Stimulated activated naive B cell treated with anti-CD40 and anti-IgM and Interleukin-4, amounts not matched to agents 10 μg/mL and 1 μg/mL and 100 μg/mL, for 72 hours (primary cell): ENCODE results near the gene RXYLT1.

ENCODE experiments used
- ATAC-seq, 2 donors: fragments of 150-1000 bp; cut with Tn5 transposase; replicated peaks; 2 replicates each; pipeline ENCODE4 v1.10.0; 2021; ENCODE audit warnings: moderate library complexity in 1 of 2
- DNase-seq: peaks from one replicate; pipeline ENCODE4 v3.0.0; 2021
- H3K27ac Mint-ChIP-seq: one replicate; pipeline ENCODE4 v1.8.0; 2022; ENCODE audit warnings: mild to moderate bottlenecking, mixed read lengths
- H3K27me3 Mint-ChIP-seq, 2 donors: one replicate each; pipeline ENCODE4 v1.8.0; 2022; ENCODE audit warnings: mixed read lengths in 2 of 2
- H3K36me3 Mint-ChIP-seq, 2 donors: one replicate each; pipeline ENCODE4 v1.8.0; 2022; ENCODE audit warnings: mixed read lengths in 2 of 2, mild to moderate bottlenecking in 1 of 2
- H3K4me1 Mint-ChIP-seq, 2 donors: one replicate each; pipeline ENCODE4 v1.8.0; 2022; ENCODE audit warnings: mixed read lengths in 2 of 2, mild to moderate bottlenecking in 1 of 2
- H3K4me3 Mint-ChIP-seq, 2 donors: one replicate each; pipeline ENCODE4 v1.8.0; 2022; ENCODE audit warnings: mild to moderate bottlenecking in 2 of 2, mixed read lengths in 2 of 2, moderate library complexity in 1 of 2
- H3K9me3 Mint-ChIP-seq, 2 donors: one replicate each; pipeline ENCODE4 v1.8.0; 2022; ENCODE audit warnings: mixed read lengths in 2 of 2, mild to moderate bottlenecking in 1 of 2

Gene RXYLT1

DNA sequence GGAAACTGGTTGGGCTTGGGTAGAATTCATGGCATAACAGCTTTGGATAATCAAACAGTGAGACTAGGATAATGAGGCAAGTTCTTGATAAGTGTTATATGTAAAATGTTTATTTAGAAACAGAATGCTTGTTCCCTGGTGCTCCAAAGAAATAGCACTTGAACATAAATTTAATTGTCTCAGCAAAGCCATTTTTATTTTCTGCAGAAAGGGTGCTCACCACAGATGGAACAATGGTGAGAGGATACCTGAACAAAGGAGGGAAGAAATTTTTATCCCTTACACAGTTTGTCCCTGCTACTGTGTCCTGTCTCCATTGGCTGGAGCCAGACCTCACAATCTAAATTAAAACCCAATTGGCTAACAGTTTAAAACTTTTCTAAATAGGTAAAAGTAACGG is 9.3 kb upstream of the RXYLT1 start:
- Mint-ChIP-seq H3K27me3 (peaks cover 0 to 3% of the 10 kb centered on the region in 2 donors), H3K4me3 (no peak overlapping the region), H3K4me1 (peaks cover 0 to 5% of the 10 kb centered on the region in 2 donors), H3K36me3 (peaks cover 0 to 3% of the 10 kb centered on the region in 2 donors), H3K9me3 (peaks cover 6 to 12% of the 10 kb centered on the region in 2 donors), H3K27ac (no peak overlapping the region)
- DNase-seq (no peak), ATAC-seq (no peak)

DNA sequence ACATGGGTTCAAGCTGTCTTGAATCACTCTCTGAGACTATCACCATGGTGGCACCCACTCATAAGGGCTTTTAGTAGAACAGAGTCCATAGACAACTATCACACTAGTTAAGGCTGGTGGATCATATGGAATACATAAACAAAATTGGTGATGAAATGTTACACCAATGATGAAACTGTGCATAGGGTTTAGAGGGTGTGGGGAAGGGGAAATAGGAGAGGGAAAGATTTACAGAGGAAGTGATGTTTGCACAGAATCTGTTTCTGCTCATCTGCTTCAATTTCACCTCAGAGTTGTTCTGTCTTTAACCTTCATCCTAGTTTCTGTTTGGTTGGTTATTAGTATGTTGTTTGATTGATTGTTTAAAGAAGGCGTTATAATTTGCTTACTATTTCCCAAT is 2.4 kb upstream of the RXYLT1 start:
- Mint-ChIP-seq H3K9me3 (no peaks in the 10 kb centered on the region), H3K4me1 (peaks cover 3 to 11% of the 10 kb centered on the region in 2 donors), H3K27me3 (peaks cover 0 to 3% of the 10 kb centered on the region in 2 donors), H3K4me3 (no peak overlapping the region), H3K36me3 (peaks cover 1 to 4% of the 10 kb centered on the region in 2 donors), H3K27ac (no peak overlapping the region)
- no peak for DNase-seq
- no peak for ATAC-seq

DNA sequence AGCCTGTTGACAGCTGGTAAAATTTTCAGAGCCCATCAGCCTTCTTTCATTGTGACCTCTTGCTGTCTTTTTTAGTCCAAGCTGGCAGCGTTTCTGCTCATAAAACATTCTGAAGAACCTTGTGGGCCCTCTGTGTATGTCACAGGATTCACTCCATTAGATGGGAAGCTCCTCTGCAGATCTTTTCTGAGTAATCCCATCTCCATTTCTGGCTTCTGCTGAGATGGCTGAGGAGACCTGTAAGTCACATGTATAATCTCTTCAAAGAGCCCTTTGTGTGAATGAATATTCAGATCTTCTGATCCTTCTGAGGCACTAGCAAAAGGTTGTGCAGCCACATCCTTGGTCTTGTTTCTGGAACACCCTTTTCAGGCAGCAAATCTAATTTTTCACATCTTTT is 2.8 kb downstream of the RXYLT1 start:
- Mint-ChIP-seq H3K27me3 (no peaks in the 10 kb centered on the region), H3K36me3 (peaks cover 35 to 36% of the 10 kb centered on the region in 2 donors), H3K4me1 (peaks cover 3 to 17% of the 10 kb centered on the region in 2 donors), H3K9me3 (no peaks in the 10 kb centered on the region), H3K27ac (no peak overlapping the region), H3K4me3 (no peak overlapping the region)
- ATAC-seq (no peak), DNase-seq (no peak)

DNA sequence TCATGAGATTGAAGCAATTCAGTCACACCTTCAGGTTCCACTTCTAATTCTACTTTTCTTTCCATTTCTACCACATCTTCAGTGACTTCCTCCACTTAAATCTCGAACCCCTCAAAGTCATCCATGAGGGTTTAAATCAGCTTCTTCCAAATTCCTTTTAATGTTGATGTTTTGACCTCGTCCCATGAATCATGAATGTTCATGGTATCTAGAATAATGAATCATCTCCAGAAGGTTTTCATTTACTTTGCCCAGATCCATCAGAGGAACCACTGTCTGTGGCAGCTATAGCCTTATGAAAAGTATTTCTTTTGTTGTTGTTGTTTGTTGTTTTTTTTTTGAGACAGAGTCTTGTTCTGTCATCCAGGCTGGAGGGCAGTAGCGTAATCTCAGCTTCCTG is 7.6 kb downstream of the RXYLT1 start:
- DNase-seq (no peak), ATAC-seq (no peak)
- no peaks in the 10 kb centered on the region for H3K27me3 Mint-ChIP-seq
- no peak overlapping the region for H3K4me3 Mint-ChIP-seq
- H3K27ac Mint-ChIP-seq, result no peak overlapping the region
- H3K36me3 Mint-ChIP-seq, result peaks cover 46 to 62% of the 10 kb centered on the region in 2 donors
- no peaks in the 10 kb centered on the region for H3K9me3 Mint-ChIP-seq
- H3K4me1 Mint-ChIP-seq, result peaks cover 3 to 6% of the 10 kb centered on the region in 2 donors

DNA sequence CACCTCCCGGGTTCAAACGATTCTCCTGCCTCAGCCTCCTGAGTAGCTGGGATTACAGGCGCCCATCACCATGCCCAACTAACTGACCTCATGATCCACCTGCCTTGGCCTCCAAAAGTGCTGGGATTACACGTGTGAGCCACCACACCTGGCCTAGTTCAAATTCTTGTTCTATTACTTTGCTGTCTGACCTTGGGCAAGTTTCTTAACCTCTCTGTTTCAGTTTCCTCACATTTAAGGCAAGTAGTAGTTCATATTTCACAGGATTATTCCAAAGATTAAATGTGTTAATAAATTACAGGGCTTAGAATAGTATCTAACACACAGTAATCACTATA is 10.9 kb downstream of the RXYLT1 start:
- H3K4me1 Mint-ChIP-seq, result peaks cover 0 to 1% of the 10 kb centered on the region in 2 donors
- ATAC-seq (no peak), DNase-seq (no peak)
- H3K9me3 Mint-ChIP-seq, result no peaks in the 10 kb centered on the region
- peaks cover 30 to 43% of the 10 kb centered on the region in 2 donors for H3K36me3 Mint-ChIP-seq
- H3K27me3 Mint-ChIP-seq, result no peaks in the 10 kb centered on the region
- H3K4me3 Mint-ChIP-seq, result no peak overlapping the region
- H3K27ac Mint-ChIP-seq, result no peak overlapping the region

DNA sequence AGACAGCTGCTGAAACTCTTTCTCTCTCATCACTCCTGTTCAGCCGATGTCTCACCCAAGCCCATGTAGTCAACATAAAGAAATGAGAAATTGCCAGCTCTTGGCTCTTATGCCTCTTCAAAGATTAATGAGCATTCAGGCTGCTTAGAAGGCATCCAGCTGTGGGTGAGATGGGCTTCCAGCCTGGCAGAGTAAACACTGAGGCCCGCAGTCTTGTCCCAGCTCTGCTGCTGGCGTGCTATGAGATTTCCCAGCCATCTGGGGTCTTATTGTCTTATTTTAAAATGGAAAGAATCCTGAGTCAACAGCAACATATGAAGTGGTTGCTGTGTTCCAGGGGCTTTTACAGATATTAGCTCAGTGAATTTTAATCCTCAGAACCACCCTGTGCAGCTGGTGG is 12.6 kb downstream of the RXYLT1 start:
- Mint-ChIP-seq H3K27me3 (no peaks in the 10 kb centered on the region), H3K4me1 (peaks cover 0 to 1% of the 10 kb centered on the region in 2 donors), H3K27ac (no peak overlapping the region), H3K36me3 (peaks cover 20 to 39% of the 10 kb centered on the region in 2 donors), H3K4me3 (no peak overlapping the region), H3K9me3 (no peaks in the 10 kb centered on the region)
- DNase-seq (no peak), ATAC-seq (no peak)

DNA sequence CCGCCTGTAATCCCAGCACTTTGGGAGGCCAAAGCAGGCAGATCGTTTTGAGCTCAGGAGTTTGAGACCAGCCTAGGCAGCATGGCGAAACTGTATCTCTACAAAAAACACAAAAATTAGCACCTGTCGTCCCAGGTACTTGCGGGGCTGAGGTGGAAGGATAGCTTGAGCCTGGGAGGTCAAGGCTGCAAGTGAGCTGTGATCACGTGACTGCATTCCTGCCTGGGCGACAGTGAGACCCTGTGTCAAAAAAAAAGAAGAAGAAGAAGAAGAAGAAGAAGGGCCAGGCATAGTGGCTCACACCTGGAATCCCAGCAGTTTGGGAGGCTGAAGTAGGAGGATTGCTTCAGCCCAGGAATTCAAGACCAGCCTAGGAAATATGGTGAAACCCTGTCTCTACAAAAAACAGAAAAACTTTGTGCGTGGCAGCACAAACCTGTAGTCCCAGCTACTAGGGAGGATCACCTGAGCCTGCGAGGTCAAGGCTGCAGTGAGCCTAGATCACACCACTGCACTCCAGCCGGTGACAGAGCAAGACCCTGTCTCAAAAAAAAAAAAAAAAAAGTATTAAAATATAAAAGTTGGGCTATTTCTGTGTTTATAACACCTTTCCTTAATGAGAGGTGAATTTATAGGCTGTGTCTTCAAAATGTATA is 15.5 kb downstream of the RXYLT1 start:
- Mint-ChIP-seq H3K4me3 (no peak overlapping the region), H3K27me3 (no peaks in the 10 kb centered on the region), H3K9me3 (no peaks in the 10 kb centered on the region), H3K4me1 (peaks cover 0 to 5% of the 10 kb centered on the region in 2 donors), H3K27ac (no peak overlapping the region), H3K36me3 (peaks cover 9 to 27% of the 10 kb centered on the region in 2 donors)
- no peak for ATAC-seq
- no peak for DNase-seq

DNA sequence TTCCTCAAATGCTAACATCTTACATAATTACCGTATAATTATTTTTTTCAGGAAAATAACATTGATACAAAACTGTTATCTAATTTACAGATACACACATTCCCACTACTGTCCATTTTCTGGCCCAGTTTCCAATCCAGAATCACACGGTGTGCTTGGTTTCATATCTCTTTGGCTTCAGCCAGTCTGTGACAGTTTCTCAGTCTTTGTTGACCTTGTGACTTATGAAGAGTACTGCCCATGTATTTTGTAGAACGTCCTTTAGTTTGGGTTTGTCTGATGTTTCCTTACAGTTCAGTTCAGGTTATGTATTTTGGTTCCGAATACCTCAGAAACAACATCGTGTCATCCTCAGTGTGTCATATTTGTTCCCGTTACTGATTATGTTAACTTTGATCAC is 16.2 kb downstream of the RXYLT1 start:
- no peak overlapping the region for H3K4me3 Mint-ChIP-seq
- DNase-seq, result no peak
- H3K27me3 Mint-ChIP-seq, result no peaks in the 10 kb centered on the region
- no peak for ATAC-seq
- peaks cover 0 to 5% of the 10 kb centered on the region in 2 donors for H3K4me1 Mint-ChIP-seq
- H3K27ac Mint-ChIP-seq, result no peak overlapping the region
- H3K36me3 Mint-ChIP-seq, result peaks cover 6 to 20% of the 10 kb centered on the region in 2 donors
- no peaks in the 10 kb centered on the region for H3K9me3 Mint-ChIP-seq

DNA sequence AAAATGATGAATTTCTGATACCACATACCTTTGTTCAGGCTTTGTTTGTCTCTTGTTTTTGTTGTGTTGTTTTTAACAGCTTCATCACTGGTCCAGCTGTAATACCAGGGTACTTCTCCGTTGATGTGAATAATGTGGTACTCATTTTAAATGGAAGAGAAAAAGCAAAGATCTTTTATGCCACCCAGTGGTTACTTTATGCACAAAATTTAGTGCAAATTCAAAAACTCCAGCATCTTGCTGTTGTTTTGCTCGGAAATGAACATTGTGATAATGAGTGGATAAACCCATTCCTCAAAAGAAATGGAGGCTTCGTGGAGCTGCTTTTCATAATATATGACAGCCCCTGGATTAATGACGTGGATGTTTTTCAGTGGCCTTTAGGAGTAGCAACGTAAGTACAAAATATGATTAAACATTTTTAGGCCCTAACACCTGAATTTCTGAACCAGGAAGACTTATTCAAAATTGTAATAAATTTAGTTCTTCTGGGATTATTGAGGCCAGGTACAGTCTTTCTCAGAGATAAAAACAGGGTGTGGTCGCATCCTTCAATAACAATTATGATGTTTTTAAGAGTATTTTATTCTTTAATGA is 22.4 kb downstream of the RXYLT1 start:
- ATAC-seq, result no peak
- H3K36me3 Mint-ChIP-seq, result peaks cover 7 to 13% of the 10 kb centered on the region in 2 donors
- no peaks in the 10 kb centered on the region for H3K27me3 Mint-ChIP-seq
- no peaks in the 10 kb centered on the region for H3K9me3 Mint-ChIP-seq
- H3K27ac Mint-ChIP-seq, result no peak overlapping the region
- no peak overlapping the region for H3K4me3 Mint-ChIP-seq
- peaks cover 0 to 3% of the 10 kb centered on the region in 2 donors for H3K4me1 Mint-ChIP-seq
- no peak for DNase-seq

DNA sequence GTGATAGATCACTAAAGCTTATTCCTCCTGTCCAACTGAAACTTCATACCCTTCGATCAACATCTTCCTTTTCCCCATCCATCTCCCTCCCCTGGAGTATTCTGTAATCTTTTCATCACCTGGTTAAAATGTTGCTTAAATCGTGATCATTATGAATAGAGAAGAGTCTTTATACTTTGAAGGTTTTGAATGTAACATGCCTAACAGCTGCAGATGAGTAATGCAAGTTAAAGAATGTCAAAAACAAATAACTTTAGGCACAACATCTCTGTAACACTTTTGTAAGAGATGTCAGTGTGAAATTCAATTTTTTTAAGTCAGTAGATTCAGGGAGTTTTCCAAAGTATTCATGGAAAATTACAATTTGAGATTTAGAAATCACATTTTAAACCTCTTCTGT is 25.0 kb downstream of the RXYLT1 start:
- H3K36me3 Mint-ChIP-seq, result peaks cover 6 to 18% of the 10 kb centered on the region in 2 donors
- no peaks in the 10 kb centered on the region for H3K4me1 Mint-ChIP-seq
- no peak for ATAC-seq
- no peaks in the 10 kb centered on the region for H3K27me3 Mint-ChIP-seq
- H3K9me3 Mint-ChIP-seq, result no peaks in the 10 kb centered on the region
- H3K4me3 Mint-ChIP-seq, result no peak overlapping the region
- no peak for DNase-seq
- H3K27ac Mint-ChIP-seq, result no peak overlapping the region

DNA sequence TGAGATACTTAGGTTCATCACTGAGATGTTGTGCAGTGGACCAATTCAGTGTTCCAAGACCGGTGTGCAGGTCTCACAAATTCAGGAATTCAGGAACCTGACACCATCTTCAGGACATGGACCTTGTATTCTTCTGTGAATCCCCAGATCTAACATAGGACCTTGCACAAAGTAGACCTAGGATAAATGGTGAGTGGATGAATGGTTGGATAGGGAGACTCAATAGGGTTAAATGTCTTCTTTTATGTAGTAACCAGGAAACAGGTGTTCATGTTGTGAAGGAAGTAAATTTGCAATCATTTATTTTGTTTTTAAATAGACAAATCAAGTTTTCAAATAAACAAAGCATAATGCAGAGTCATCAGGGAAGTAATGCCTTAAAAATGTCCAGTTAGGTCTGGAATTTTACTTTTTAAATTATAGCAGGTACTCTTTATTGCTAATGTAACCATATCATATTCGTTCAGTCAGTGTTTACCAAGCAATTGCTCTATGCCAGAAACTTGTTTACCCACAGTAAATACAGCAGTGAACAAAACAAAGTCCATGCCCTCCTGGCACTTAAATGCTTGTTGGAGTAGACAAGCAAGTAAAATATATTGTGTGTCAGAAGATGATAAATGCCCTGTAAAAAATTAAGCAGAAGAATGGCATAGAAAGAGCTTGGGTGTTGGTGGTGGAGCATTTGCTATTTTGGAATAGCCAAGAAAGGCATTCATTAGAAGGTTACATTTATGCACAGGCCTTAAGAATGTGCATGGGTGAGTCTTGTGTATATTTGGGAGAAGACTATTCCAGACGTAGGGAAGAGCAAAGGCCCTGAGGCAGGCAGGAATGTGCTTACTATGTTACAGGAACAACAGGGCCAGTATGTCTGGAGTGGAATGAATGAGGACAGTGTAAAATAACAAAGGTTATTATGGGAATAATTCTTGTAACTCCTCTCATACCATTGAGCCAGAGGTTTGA is 26.3 kb downstream of the RXYLT1 start:
- DNase-seq (no peak), ATAC-seq (no peak)
- Mint-ChIP-seq H3K27me3 (no peaks in the 10 kb centered on the region), H3K36me3 (peaks cover 6 to 19% of the 10 kb centered on the region in 2 donors), H3K9me3 (no peaks in the 10 kb centered on the region), H3K4me1 (no peaks in the 10 kb centered on the region), H3K4me3 (no peak overlapping the region), H3K27ac (no peak overlapping the region)

DNA sequence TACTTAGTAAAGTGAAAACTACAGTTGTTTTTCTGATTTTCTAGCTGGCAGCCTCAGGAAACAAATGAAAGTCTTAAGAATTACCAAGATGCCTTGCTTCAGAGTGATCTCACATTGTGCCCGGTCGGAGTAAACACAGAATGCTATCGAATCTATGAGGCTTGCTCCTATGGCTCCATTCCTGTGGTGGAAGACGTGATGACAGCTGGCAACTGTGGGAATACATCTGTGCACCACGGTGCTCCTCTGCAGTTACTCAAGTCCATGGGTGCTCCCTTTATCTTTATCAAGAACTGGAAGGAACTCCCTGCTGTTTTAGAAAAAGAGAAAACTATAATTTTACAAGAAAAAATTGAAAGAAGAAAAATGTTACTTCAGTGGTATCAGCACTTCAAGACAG is 28.9 kb downstream of the RXYLT1 start:
- no peak for ATAC-seq
- no peaks in the 10 kb centered on the region for H3K27me3 Mint-ChIP-seq
- DNase-seq, result no peak
- peaks cover 1 to 7% of the 10 kb centered on the region in 2 donors for H3K4me1 Mint-ChIP-seq
- no peaks in the 10 kb centered on the region for H3K9me3 Mint-ChIP-seq
- H3K27ac Mint-ChIP-seq, result no peak overlapping the region
- H3K36me3 Mint-ChIP-seq, result peaks cover 6 to 15% of the 10 kb centered on the region in 2 donors
- no peak overlapping the region for H3K4me3 Mint-ChIP-seq

DNA sequence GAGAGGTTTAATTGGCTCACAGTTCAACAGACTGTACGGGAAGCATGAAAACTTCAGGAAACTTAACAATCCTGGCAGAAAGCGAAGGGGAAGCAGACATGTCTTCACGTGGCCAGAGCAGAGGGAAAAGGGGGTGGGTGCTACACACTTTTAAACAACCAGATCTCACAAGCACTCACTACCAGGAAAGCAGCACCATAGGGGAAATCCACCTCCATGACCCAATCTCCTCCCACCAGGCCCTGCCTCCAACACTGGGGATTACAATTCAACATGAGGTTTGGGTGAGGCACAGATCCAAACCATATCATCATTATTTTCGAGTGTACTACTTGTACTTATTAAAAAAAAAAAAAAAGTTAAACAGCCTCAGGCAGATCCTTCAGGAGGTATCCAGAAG is 29.9 kb downstream of the RXYLT1 start:
- ATAC-seq (no peak), DNase-seq (no peak)
- no peak overlapping the region for H3K27ac Mint-ChIP-seq
- peaks cover 1 to 7% of the 10 kb centered on the region in 2 donors for H3K4me1 Mint-ChIP-seq
- H3K36me3 Mint-ChIP-seq, result peaks cover 6 to 14% of the 10 kb centered on the region in 2 donors
- H3K4me3 Mint-ChIP-seq, result no peak overlapping the region
- H3K9me3 Mint-ChIP-seq, result no peaks in the 10 kb centered on the region
- no peaks in the 10 kb centered on the region for H3K27me3 Mint-ChIP-seq

DNA sequence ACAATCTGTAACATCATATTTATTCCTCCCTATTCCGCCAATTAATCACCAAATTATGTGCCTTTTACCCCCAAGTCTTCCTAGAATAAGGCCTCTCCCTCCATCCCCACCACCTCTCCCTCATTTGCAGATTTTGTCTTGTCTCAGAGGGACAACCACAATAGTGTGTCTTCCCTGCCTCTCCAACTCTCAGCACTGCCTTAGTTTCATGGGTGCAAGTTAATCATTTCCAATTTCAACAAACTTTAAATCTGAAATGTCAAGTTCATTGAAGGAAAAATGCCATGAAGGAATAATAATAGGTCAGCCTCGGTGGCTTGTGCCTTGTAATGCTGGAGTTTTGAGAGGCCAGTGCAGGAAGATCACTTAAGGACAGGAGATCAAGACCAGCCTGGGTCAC is 31.6 kb downstream of the RXYLT1 start:
- DNase-seq, result no peak
- Mint-ChIP-seq H3K4me1 (peaks cover 7 to 10% of the 10 kb centered on the region in 2 donors), H3K27me3 (peaks cover 2 to 7% of the 10 kb centered on the region in 2 donors), H3K4me3 (no peak overlapping the region), H3K9me3 (no peaks in the 10 kb centered on the region), H3K36me3 (peaks cover 0 to 6% of the 10 kb centered on the region in 2 donors), H3K27ac (no peak overlapping the region)
- ATAC-seq, result no peak
